ENCODE results near the gene FBXO40. TPM values are rescaled to one million over a fixed set of nuclear protein-coding genes. Genes with fewer than 3 reads are reported as not detected.

FBXO40 gene
- total and polyA plus RNA-seq, 9 of the 15 experiments (the other 6 are each of a cell fraction or from before 2014, with no cell fraction given), result 0.01 to 0.05 (median 0.04) TPM; not detected in 3

DNA sequence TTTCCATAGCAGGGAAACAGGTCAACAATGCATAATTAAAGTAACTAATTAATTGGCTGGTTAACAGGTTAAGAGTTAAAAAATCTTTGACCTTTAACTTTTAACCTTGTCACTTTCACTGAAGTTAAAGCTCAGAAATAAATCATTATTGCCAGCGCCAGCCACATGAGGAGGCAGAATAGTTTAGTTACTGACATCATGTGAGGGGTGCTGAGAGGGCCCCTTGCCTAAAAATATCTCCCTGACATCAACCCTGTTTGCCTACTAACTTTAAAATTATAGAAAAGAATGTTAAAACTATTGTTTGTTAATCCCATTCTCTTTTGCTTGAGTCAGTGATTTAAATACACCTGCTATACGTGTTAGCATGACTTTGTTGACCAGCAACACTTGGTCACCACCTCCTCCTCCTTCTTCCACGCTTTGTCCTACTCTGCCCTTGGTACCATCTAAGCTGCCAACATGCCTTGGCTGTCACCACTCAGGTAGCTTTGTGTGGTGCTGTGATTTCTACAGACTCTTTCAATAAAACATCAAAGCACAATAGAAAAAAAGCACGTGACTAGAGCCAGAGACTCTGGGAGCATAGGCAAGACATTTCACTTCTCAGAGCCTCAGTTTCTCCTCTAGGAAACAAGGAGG, 2.7 kb downstream of the FBXO40 start:
- Histone ChIP-seq H2AFZ (ENCODE audit: low read depth, low read length) (no peak overlapping the region), H3K36me3 (ENCODE audit: control insufficient read depth, insufficient read depth, low read length) (no peaks in the 10 kb centered on the region), H3K9me3 (replicated peaks; ENCODE audit: control insufficient read depth, insufficient read depth, low read depth, low read length) (no peaks in the 10 kb centered on the region), H3K27ac (ENCODE audit: extremely low read depth, low read depth, low read length) (no peak overlapping the region), H3K4me3 (no peak overlapping the region), H3K4me1 (replicated peaks in 1 of 2; ENCODE audit: control insufficient read depth in 2 of 2, insufficient read depth in 2 of 2, low read length in 2 of 2) (no peaks in the 10 kb centered on the region), H3K27me3 (ENCODE audit: control insufficient read depth in 2 of 2, insufficient read depth in 2 of 2, low read length in 2 of 2) (no peaks in the 10 kb centered on the region; a peak in 1 of 5 replicates), H3K9me1 (ENCODE audit: control insufficient read depth, insufficient read depth, low read length) (no peaks in the 10 kb centered on the region), H3K4me2 (ENCODE audit: insufficient read depth, low read length) (no peak overlapping the region), H3K9ac (ENCODE audit: insufficient read depth in 1 of 2, low read depth in 2 of 2, low read length in 2 of 2) (no peak overlapping the region), H3K79me2 (ENCODE audit: control insufficient read depth, insufficient read depth, low read length) (no peaks in the 10 kb centered on the region), H4K20me1 (replicated peaks; ENCODE audit: control insufficient read depth, insufficient read depth, low read length) (no peaks in the 10 kb centered on the region)
- POLR2A ChIA-PET, result interaction anchor here (0.7 to 1.0 kb wide), 2 partner anchors 26 to 36 kb away, joined by 3 read pairs; no protein-coding TSS in a partner anchor
- peak; percentile 20; the same call in 1 of the 2 replicates for TF ChIP-seq TFE3 (CRISPR knock-in tag; IDR thresholded peaks at IDR 0.05)
- TF ChIP-seq ILK (tag; IDR thresholded peaks at IDR 0.05; ENCODE audit: borderline replicate concordance, low read depth), result no peak
- FAIRE-seq (no peak), DNase-seq (ENCODE audit: extremely low read depth in 1 of 4, low spot score in 3 of 4) (no peak), ATAC-seq (no peak)
- intact Hi-C loops (cut with micrococcal nuclease), result no loop called here
- in situ Hi-C loops (cut with MboI), result no loop called here
- CTCF ChIA-PET (ENCODE audit: low intra/inter-chr PET ratio), result no interaction called here
- WGBS (ENCODE audit: insufficient coverage, low coverage, missing lambda C conversion rate), result 8% methylated on average over 1 of the region's 4 CpGs
- BruUV-seq (replicated peaks), result no TSS peak

GRCh38 chr3:121598564-121598963, 5.4 kb downstream of the FBXO40 start:
- H2AFZ ChIP-seq (ENCODE audit: low read depth, low read length), result no peak overlapping the region
- CTCF ChIA-PET (ENCODE audit: low intra/inter-chr PET ratio), result interaction anchor here (0.5 kb wide), 1 partner anchor 661 kb away, joined by 3 read pairs; no protein-coding TSS in a partner anchor
- no peak for ATAC-seq
- no peak overlapping the region for H3K27ac ChIP-seq (ENCODE audit: extremely low read depth, low read depth, low read length)
- 44% methylated on average over 2 of the region's 2 CpGs for WGBS (ENCODE audit: insufficient coverage, low coverage, missing lambda C conversion rate)
- H3K4me2 ChIP-seq (ENCODE audit: insufficient read depth, low read length), result no peak overlapping the region
- no peaks in the 10 kb centered on the region for H3K27me3 ChIP-seq (ENCODE audit: control insufficient read depth in 2 of 2, insufficient read depth in 2 of 2, low read length in 2 of 2)
- H3K79me2 ChIP-seq (ENCODE audit: control insufficient read depth, insufficient read depth, low read length), result no peaks in the 10 kb centered on the region
- intact Hi-C loops (cut with micrococcal nuclease), result no loop called here
- DNase-seq (ENCODE audit: extremely low read depth in 1 of 4, low spot score in 3 of 4), result no peak
- no peak for FAIRE-seq
- no peaks in the 10 kb centered on the region for H3K36me3 ChIP-seq (ENCODE audit: control insufficient read depth, insufficient read depth, low read length)
- no TSS peak for BruUV-seq (replicated peaks)
- no peaks in the 10 kb centered on the region for H3K9me3 ChIP-seq (replicated peaks; ENCODE audit: control insufficient read depth, insufficient read depth, low read depth, low read length)
- POLR2A ChIA-PET, result no interaction called here
- no peaks in the 10 kb centered on the region for H3K9me1 ChIP-seq (ENCODE audit: control insufficient read depth, insufficient read depth, low read length)
- no peaks in the 10 kb centered on the region for H4K20me1 ChIP-seq (replicated peaks; ENCODE audit: control insufficient read depth, insufficient read depth, low read length)
- in situ Hi-C loops (cut with MboI), result no loop called here
- H3K4me3 ChIP-seq, result no peak overlapping the region
- H3K9ac ChIP-seq (ENCODE audit: insufficient read depth in 1 of 2, low read depth in 2 of 2, low read length in 2 of 2), result no peak overlapping the region
- no peaks in the 10 kb centered on the region for H3K4me1 ChIP-seq (replicated peaks in 1 of 2; ENCODE audit: control insufficient read depth in 2 of 2, insufficient read depth in 2 of 2, low read length in 2 of 2)
- TF ChIP-seq SIN3B (IDR thresholded peaks at IDR 0.05; ENCODE audit: low read depth), result no peak
- TF ChIP-seq LARP7 (IDR thresholded peaks at IDR 0.05), result no peak
- TF ChIP-seq POLR2AphosphoS5 (IDR thresholded peaks at IDR 0.05; ENCODE audit: control insufficient read depth, insufficient read depth, low read depth, low read length), result no peak
- TF ChIP-seq NCOA6 (IDR thresholded peaks at IDR 0.05), result no peak
- no peak for TF ChIP-seq ZFP30 (CRISPR knock-in tag; IDR thresholded peaks at IDR 0.05; ENCODE audit: borderline replicate concordance)
- TF ChIP-seq PHB2 (IDR thresholded peaks at IDR 0.05; ENCODE audit: low read depth), result no peak
- TF ChIP-seq ZC3H8 (IDR thresholded peaks at IDR 0.05), result no peak
- no peak for TF ChIP-seq ZBTB33 (CRISPR knock-in tag; IDR thresholded peaks at IDR 0.05)
- TF ChIP-seq, protein P1, sequence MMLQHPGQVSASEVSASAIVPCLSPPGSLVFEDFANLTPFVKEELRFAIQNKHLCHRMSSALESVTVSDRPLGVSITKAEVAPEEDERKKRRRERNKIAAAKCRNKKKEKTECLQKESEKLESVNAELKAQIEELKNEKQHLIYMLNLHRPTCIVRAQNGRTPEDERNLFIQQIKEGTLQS (IDR thresholded peaks at IDR 0.05), result no peak
- TF ChIP-seq, protein P1 (CRISPR knock-in tag; conservative IDR thresholded peaks at IDR 0.05), result no peak
